Gastrocnemius medialis (tissue), 4 donors: ENCODE data around the gene OSMR.

ENCODE experiments used
- CTCF ChIP-seq, 5 experiments: fragments of 450-650 bp in 3 of 5; fragments of 200-600 bp in 2 of 5; sonication (generic) in 2 of 5; IDR thresholded peaks in 4 of 5; conservative IDR thresholded peaks in 1 of 5; 1 replicate in 4 of 5; 2 replicates in 1 of 5; pipeline ENCODE4 v1.5.1; 2016 to 2019; ENCODE audit warnings: antibody characterized with exemption in 5 of 5, mild to moderate bottlenecking in 3 of 5, moderate library complexity in 3 of 5
- POLR2A ChIP-seq, 2 donors: fragments of 450-650 bp; IDR thresholded peaks; one replicate each; pipeline ENCODE4 v1.6.1; 2017; ENCODE audit warnings: antibody characterized with exemption in 2 of 2, mild to moderate bottlenecking in 2 of 2, moderate library complexity in 2 of 2

DNA sequence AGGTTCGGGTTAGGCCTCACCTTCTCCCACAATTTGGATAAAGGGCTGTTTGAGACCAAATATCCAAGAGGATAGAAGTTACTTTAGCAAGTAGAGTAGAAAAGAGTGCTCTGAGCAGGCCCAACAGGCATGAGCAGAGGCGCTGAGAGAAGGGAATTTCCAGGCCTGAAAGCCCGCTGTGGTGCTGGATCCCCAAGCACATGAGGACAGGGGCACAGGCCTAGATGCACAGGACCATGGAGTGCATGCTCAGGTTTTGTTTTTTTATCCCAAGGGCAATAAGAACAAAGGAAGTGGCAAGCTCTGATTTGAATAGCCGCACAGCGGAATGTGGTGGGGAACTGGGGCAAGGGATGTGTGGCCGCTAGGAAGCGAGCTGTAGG, 33.3 kb downstream of the OSMR start:
- no peak for TF ChIP-seq POLR2A (IDR thresholded peaks at IDR 0.05)
- no peak for TF ChIP-seq CTCF (IDR thresholded peaks at IDR 0.05 in 4 of 5, conservative IDR thresholded peaks at IDR 0.05 in 1 of 5)
